GM12875 (cell line): Measurements from ENCODE around the gene SMIM24.

ENCODE experiments used
- H3K4me3 ChIP-seq: one replicate; pipeline ENCODE4 v1.5.1; 2011; ENCODE audit warnings: low read depth, low read length, control low read depth
- TF ChIP-seq, protein P1 (sequence below): IDR thresholded peaks from 2 replicates; pipeline ENCODE4 v1.5.1; 2011; ENCODE audit warnings: low read depth, mild to moderate bottlenecking, control low read depth, inconsistent platforms, low read length, moderate library complexity, borderline replicate concordance; ENCODE audit not compliant: insufficient read depth

Gene SMIM24

GRCh38 chr19:3468211-3468610 is 12.1 kb downstream of the SMIM24 start:
- no peak overlapping the region for H3K4me3 ChIP-seq
- TF ChIP-seq, protein P1, sequence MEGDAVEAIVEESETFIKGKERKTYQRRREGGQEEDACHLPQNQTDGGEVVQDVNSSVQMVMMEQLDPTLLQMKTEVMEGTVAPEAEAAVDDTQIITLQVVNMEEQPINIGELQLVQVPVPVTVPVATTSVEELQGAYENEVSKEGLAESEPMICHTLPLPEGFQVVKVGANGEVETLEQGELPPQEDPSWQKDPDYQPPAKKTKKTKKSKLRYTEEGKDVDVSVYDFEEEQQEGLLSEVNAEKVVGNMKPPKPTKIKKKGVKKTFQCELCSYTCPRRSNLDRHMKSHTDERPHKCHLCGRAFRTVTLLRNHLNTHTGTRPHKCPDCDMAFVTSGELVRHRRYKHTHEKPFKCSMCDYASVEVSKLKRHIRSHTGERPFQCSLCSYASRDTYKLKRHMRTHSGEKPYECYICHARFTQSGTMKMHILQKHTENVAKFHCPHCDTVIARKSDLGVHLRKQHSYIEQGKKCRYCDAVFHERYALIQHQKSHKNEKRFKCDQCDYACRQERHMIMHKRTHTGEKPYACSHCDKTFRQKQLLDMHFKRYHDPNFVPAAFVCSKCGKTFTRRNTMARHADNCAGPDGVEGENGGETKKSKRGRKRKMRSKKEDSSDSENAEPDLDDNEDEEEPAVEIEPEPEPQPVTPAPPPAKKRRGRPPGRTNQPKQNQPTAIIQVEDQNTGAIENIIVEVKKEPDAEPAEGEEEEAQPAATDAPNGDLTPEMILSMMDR = no peak

- no peak overlapping the region for H3K4me3 ChIP-seq
- TF ChIP-seq, protein P1 = no peak
These were observed 12.7 kb downstream of the SMIM24 start for GRCh38 chr19:3467437-3468198.

DNA sequence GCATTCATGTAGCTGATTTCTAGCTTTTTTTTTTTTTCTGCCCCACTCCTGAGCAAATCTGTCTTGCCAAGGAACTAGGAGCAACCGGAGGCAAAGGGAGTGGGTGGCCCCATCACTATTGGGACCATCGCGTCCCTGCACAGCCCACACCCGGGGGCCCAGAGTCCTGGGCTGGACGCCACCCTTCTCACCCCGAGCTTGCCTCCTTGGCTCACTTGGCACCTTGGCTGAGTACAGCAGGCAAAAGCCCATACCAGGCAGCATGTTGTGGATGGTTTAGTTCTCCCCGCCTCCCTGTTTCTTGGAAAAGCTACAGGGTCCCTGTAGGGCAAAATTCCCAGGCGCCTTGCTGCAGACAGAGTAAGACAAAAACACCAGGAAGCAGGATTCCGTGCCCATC is 13.7 kb downstream of the SMIM24 start:
- TF ChIP-seq, protein P1 = no peak
- H3K4me3 ChIP-seq = no peak overlapping the region

DNA sequence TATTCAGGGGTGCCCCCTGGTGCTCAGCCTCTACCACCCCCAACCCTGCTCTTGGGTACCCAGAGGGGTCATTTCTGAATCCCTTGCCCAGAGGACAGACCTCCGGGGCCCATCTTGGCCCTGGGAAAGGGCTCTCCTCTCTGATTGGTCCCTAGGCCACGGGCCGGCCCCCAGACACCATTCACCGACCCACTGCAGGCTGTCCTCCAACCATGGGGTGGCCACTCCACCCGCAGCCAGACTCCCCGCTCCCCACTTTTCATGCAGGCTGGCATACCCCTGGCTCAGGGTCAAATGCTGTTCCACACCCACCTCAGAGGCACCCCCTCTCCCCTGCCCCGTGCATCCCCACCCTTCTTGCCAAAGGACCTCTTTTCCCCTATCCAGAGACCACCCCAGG is 14.8 kb downstream of the SMIM24 start:
- no peak overlapping the region for H3K4me3 ChIP-seq
- TF ChIP-seq, protein P1 = no peak

- H3K4me3 ChIP-seq = no peak overlapping the region
- TF ChIP-seq, protein P1 = no peak
These were observed 15.6 kb downstream of the SMIM24 start for GRCh38 chr19:3464587-3465235.

DNA sequence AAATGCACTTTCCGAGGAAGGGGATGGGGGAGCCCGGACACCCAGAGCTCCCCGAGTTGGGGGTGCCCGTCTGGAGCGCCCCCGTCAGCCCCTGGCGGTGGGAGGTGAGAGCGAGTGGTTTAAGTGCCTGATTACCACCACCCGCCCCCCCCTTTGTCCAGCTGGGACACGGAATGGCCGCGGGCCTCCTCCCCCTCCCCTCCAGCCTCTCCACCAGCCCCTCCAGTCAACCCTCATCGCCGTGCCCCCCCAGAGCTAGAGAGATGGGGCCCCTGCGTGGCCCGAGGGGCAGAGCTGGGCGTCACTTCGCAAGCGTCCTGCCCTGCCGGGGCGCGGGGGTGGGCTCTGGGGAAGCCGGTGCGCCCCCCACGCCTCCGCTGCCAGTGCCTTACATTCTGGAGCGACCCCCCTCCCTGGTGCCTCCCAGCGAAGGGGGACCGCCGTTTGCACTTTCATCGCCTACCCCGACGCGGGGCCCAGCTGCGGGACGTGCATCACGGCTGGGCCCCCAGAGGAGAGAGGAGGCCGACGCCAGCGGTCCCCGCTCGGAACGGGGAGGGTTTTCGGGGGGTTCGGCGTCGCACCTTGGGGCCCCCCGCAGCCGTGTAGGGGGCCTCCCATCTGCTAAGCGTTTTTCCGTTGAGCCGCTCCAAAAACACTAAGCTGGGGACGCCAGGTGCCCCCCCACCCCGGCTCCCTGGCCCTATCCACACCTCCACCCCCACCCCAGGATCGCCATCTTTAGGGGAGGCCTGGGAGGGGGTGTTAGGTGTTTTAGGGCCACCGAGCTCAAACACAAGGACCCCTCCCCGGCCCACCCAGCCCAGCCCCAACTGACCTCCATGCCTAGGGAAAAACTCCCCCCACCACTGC is 16.4 kb downstream of the SMIM24 start:
- H3K4me3 ChIP-seq = no peak overlapping the region
- TF ChIP-seq, protein P1 = no peak
